Peyer's patch (tissue), 4 donors: ENCODE data around the gene EPC1. TPM values are rescaled to one million over a fixed set of nuclear protein-coding genes. Genes with fewer than 3 reads are reported as not detected.

Experiments used
- DNase-seq, 3 donors: peaks; one replicate each; pipeline ENCODE4 v3.0.0-alpha.2; 2017 to 2019
- H3K27ac ChIP-seq, 4 donors: fragments of 200-600 bp; sonication (generic); one replicate each; pipeline ENCODE4 v1.5.1; 2016 to 2019
- H3K27me3 ChIP-seq, 2 donors: fragments of 200-600 bp; sonication (generic); one replicate each; pipeline ENCODE4 v1.5.1; 2019
- H3K36me3 ChIP-seq, 3 donors: fragments of 200-600 bp; sonication (generic); one replicate each; pipeline ENCODE4 v1.5.1; 2016 to 2019
- H3K4me1 ChIP-seq, 4 donors: fragments of 200-600 bp; sonication (generic); one replicate each; pipeline ENCODE4 v1.5.1; 2016 to 2019
- H3K4me3 ChIP-seq, 4 donors: fragments of 200-600 bp; sonication (generic); 1 replicate in 3 of 4; 2 replicates in 1 of 4; pipeline ENCODE4 v1.5.1; 2016 to 2019; ENCODE audit warnings: mild to moderate bottlenecking in 1 of 4
- H3K9me3 ChIP-seq, 4 donors: fragments of 200-600 bp; sonication (generic); one replicate each; pipeline ENCODE4 v1.5.1; 2016 to 2019; ENCODE audit warnings: mild to moderate bottlenecking in 1 of 4
- CTCF ChIP-seq, 6 experiments: fragments of 450-650 bp in 4 of 6; fragments of 200-600 bp in 2 of 6; sonication (generic) in 1 of 6; IDR thresholded peaks; one replicate each; pipeline ENCODE4 v1.5.1; 2017 to 2019; ENCODE audit warnings: antibody characterized with exemption in 6 of 6, mild to moderate bottlenecking in 3 of 6, moderate library complexity in 1 of 6
- POLR2A ChIP-seq, 2 donors: fragments of 450-650 bp; IDR thresholded peaks; one replicate each; pipeline ENCODE4 v1.5.1; 2017; ENCODE audit warnings: antibody characterized with exemption in 2 of 2, mild to moderate bottlenecking in 2 of 2, moderate library complexity in 2 of 2
- total RNA-seq, 4 donors: library from RNA; depleted of rRNA; stranded (reverse); fragments of >200 nt; gene quantifications; one replicate each; pipeline ENCODE4 v1.1.0, GENCODE V29; 2016

Gene EPC1
- total RNA-seq, 4 donors from 2014 or later, result 41.5 to 77.6 (median 49.0) TPM

GRCh38 chr10:32338262-32338661, 8.7 kb downstream of the EPC1 start:
- Histone ChIP-seq H3K36me3 (peaks cover 0 to under 1% (median 0%) of the 10 kb centered on the region in 3 donors), H3K9me3 (no peaks in the 10 kb centered on the region), H3K4me1 (peaks cover 0 to 87% (median 17%) of the 10 kb centered on the region in 4 donors), H3K27ac (no peak overlapping the region), H3K27me3 (no peaks in the 10 kb centered on the region), H3K4me3 (no peak overlapping the region)
- DNase-seq, result no peak
- TF ChIP-seq CTCF (IDR thresholded peaks at IDR 0.05), result no peak
- no peak for TF ChIP-seq POLR2A (IDR thresholded peaks at IDR 0.05)

- no peak for TF ChIP-seq POLR2A (IDR thresholded peaks at IDR 0.05)
- TF ChIP-seq CTCF (IDR thresholded peaks at IDR 0.05), result no peak
- DNase-seq, result no peak
- Histone ChIP-seq H3K4me1 (peaks cover 0 to 88% (median 23%) of the 10 kb centered on the region in 4 donors), H3K27ac (no peak overlapping the region), H3K9me3 (no peaks in the 10 kb centered on the region), H3K4me3 (no peak overlapping the region), H3K27me3 (no peaks in the 10 kb centered on the region), H3K36me3 (no peaks in the 10 kb centered on the region)
Observed at GRCh38 chr10:32337350-32337749, 9.6 kb downstream of the EPC1 start.

GRCh38 chr10:32333849-32334248, 13.1 kb downstream of the EPC1 start:
- no peak for TF ChIP-seq POLR2A (IDR thresholded peaks at IDR 0.05)
- TF ChIP-seq CTCF (IDR thresholded peaks at IDR 0.05), result no peak
- Histone ChIP-seq H3K9me3 (no peaks in the 10 kb centered on the region), H3K4me1 (peaks cover 0 to 90% (median 25%) of the 10 kb centered on the region in 4 donors), H3K27me3 (no peaks in the 10 kb centered on the region), H3K36me3 (no peaks in the 10 kb centered on the region), H3K4me3 (no peak overlapping the region), H3K27ac (no peak overlapping the region)
- DNase-seq, result no peak

GRCh38 chr10:32332299-32332750, 14.6 kb downstream of the EPC1 start:
- Histone ChIP-seq H3K4me1 (peaks cover 0 to 89% (median 22%) of the 10 kb centered on the region in 4 donors), H3K27me3 (no peaks in the 10 kb centered on the region), H3K36me3 (no peaks in the 10 kb centered on the region), H3K4me3 (no peak overlapping the region), H3K27ac (peak overlapping the region in 2 of 4 donors; percentile 13 to 31), H3K9me3 (no peaks in the 10 kb centered on the region)
- TF ChIP-seq POLR2A (IDR thresholded peaks at IDR 0.05), result peak in 1 of 2 donors; percentile 26
- no peak for TF ChIP-seq CTCF (IDR thresholded peaks at IDR 0.05)
- DNase-seq, result peak in 2 of 3 donors; percentile 31 to 71

- no peak overlapping the region for H3K4me3 ChIP-seq
- H3K27ac ChIP-seq, result no peak overlapping the region
Observed at GRCh38 chr10:32331606-32332005, 15.4 kb downstream of the EPC1 start.

More at GRCh38 chr10:32331606-32332005, 15.4 kb downstream of the EPC1 start:
- TF ChIP-seq POLR2A (IDR thresholded peaks at IDR 0.05) (no peak), CTCF (IDR thresholded peaks at IDR 0.05) (no peak)
- no peak for DNase-seq
- no peaks in the 10 kb centered on the region for H3K27me3 ChIP-seq
- no peaks in the 10 kb centered on the region for H3K36me3 ChIP-seq
- no peaks in the 10 kb centered on the region for H3K9me3 ChIP-seq
- peaks cover 0 to 88% (median 22%) of the 10 kb centered on the region in 4 donors for H3K4me1 ChIP-seq
